HCT116 (cell line): ENCODE measurements around the gene IFNL1. TPM values are rescaled to one million over a fixed set of nuclear protein-coding genes. Genes with fewer than 3 reads are reported as not detected.

Experiments used
- ATAC-seq: fragments of 200-7000 bp; cut with Tn5 transposase; 2 replicates; pipeline ENCODE4 v1.9.1; 2020; ENCODE audit warnings: mild to moderate bottlenecking, moderate library complexity
- BruUV-seq: library from RNA; stranded (reverse); fragments of 400-500 nt; replicated peaks from 2 replicates; lab custom pipeline; 2021; lab: Mats Ljungman, UMichigan
- CTCF ChIA-PET: fragments of 300-600 bp; sonication (Branson Sonifier 250); formaldehyde crosslinking; loops from one replicate; lab custom pipeline; 2021; ENCODE audit warnings: antibody characterized with exemption; lab: Charles Lee
- POLR2A ChIA-PET: fragments of 300-600, 350-600 bp; sonication (Branson Sonifier 250); formaldehyde crosslinking; loops from one replicate; lab custom pipeline; 2021; ENCODE audit warnings: antibody characterized with exemption; lab: Charles Lee
- RAD21 ChIA-PET, 2 experiments: fragments of 300-600 bp; sonication (Branson Sonifier 250); formaldehyde crosslinking; loops; one replicate each; lab custom pipeline; 2023; ENCODE audit warnings: low total read pairs in 2 of 2; ENCODE audit not compliant: uncharacterized antibody in 2 of 2, unreplicated experiment in 2 of 2, low non-redundant PET in 1 of 2; lab: Charles Lee
- DNase-seq: peaks from one replicate; pipeline ENCODE4 v3.0.0-alpha.2; 2010; ENCODE audit warnings: low read depth, low spot score
- H2AFZ ChIP-seq: fragments of 200-600 bp; shearing (Covaris generic), sonication (generic); 2 replicates; pipeline ENCODE4 v1.6.1; 2017; ENCODE audit warnings: low read depth, mixed run types, mixed read lengths, antibody characterized with exemption, low read length; ENCODE audit not compliant: poor library complexity, severe bottlenecking
- H3K27ac ChIP-seq: 2 replicates; pipeline ENCODE4 v1.5.1; 2012; ENCODE audit warnings: low read depth, low read length
- H3K27me3 ChIP-seq: fragments of 200-600 bp; sonication (generic); 2 replicates; pipeline ENCODE4 v1.6.1; 2016; ENCODE audit warnings: mixed run types, low read length, mixed read lengths; ENCODE audit not compliant: insufficient read depth
- H3K36me3 ChIP-seq, 2 experiments: fragments of 200-500 bp in 1 of 2; fragments of 200-600 bp in 1 of 2; sonication (Bioruptor generic) in 1 of 2; sonication (generic) in 1 of 2; 2 replicates each; pipeline versions ENCODE4 v1.5.1 to v1.6.1; 2014 to 2016; ENCODE audit warnings: low read length in 2 of 2, inconsistent platforms in 1 of 2, mixed read lengths in 1 of 2, mixed run types in 1 of 2; ENCODE audit not compliant: insufficient read depth in 2 of 2, control insufficient read depth in 1 of 2
- H3K4me1 ChIP-seq, 2 experiments: fragments of 200-600 bp in 1 of 2; sonication (generic) in 1 of 2; 2 replicates each; pipeline versions ENCODE4 v1.5.1 to v1.6.1; 2012 to 2017; ENCODE audit warnings: low read length in 2 of 2, inconsistent platforms in 1 of 2, mild to moderate bottlenecking in 1 of 2, mixed read lengths in 1 of 2, mixed run types in 1 of 2, moderate library complexity in 1 of 2; ENCODE audit not compliant: insufficient read depth in 2 of 2, control insufficient read depth in 1 of 2
- H3K4me2 ChIP-seq: fragments of 200-600 bp; sonication (generic); 2 replicates; pipeline ENCODE4 v1.6.1; 2017; ENCODE audit warnings: mixed run types, low read length, mixed read lengths
- H3K4me3 ChIP-seq, 2 experiments: fragments of 200-600 bp in 1 of 2; sonication (generic) in 1 of 2; replicated peaks in 1 of 2; 2 replicates each; pipeline ENCODE4 v1.5.1; 2011 to 2016; ENCODE audit warnings: low read length in 2 of 2, control low read depth in 1 of 2, low read depth in 1 of 2, mild to moderate bottlenecking in 1 of 2, mixed read lengths in 1 of 2, mixed run types in 1 of 2
- H3K79me2 ChIP-seq: fragments of 200-600 bp; sonication (generic); 2 replicates; pipeline ENCODE4 v1.6.1; 2017; ENCODE audit warnings: mild to moderate bottlenecking, mixed run types, low read length, moderate library complexity, mixed read lengths; ENCODE audit not compliant: insufficient read depth
- H3K9ac ChIP-seq: fragments of 200-600 bp; sonication (generic); 2 replicates; pipeline ENCODE4 v1.6.1; 2016; ENCODE audit warnings: low read length, mixed read lengths
- H3K9me2 ChIP-seq: fragments of 200-600 bp; sonication (generic), shearing (Covaris generic); 2 replicates; pipeline ENCODE4 v1.6.1; 2017; ENCODE audit warnings: mixed run types, mild to moderate bottlenecking, moderate library complexity; ENCODE audit not compliant: insufficient read depth
- H3K9me3 ChIP-seq, 2 experiments: fragments of 200-500 bp in 1 of 2; fragments of 200-600 bp in 1 of 2; sonication (Bioruptor generic) in 1 of 2; sonication (generic) in 1 of 2; 2 replicates each; pipeline ENCODE4 v1.6.1; 2014 to 2017; ENCODE audit warnings: low read length in 2 of 2, mixed read lengths in 2 of 2, inconsistent platforms in 1 of 2, low read depth in 1 of 2, mild to moderate bottlenecking in 1 of 2, mixed run types in 1 of 2, moderate library complexity in 1 of 2; ENCODE audit not compliant: control insufficient read depth in 1 of 2, insufficient read depth in 1 of 2
- H4K20me1 ChIP-seq: fragments of 200-600 bp; sonication (generic), shearing (Covaris generic); 2 replicates; pipeline ENCODE4 v1.6.1; 2017; ENCODE audit warnings: mixed run types, mild to moderate bottlenecking, moderate library complexity; ENCODE audit not compliant: insufficient read depth
- CEBPB ChIP-seq: IDR thresholded peaks from 2 replicates; pipeline ENCODE4 v1.6.1; 2012; ENCODE audit warnings: low read depth
- ELF1 ChIP-seq: IDR thresholded peaks from 2 replicates; pipeline ENCODE4 v1.6.1; 2012; ENCODE audit warnings: low read depth, borderline replicate concordance
- EZH2 ChIP-seq: fragments of 200-600 bp; sonication (generic); IDR thresholded peaks from 2 replicates; pipeline ENCODE4 v1.6.1; 2017; ENCODE audit warnings: antibody characterized with exemption, mixed run types
- EZH2phosphoT487 ChIP-seq: fragments of 200-600 bp; IDR thresholded peaks from 2 replicates; pipeline ENCODE4 v1.6.1; 2018; ENCODE audit warnings: antibody characterized with exemption, borderline replicate concordance
- FOSL1 ChIP-seq: IDR thresholded peaks from 2 replicates; pipeline ENCODE4 v1.6.1; 2012; ENCODE audit warnings: low read depth
- JUND ChIP-seq: IDR thresholded peaks from 2 replicates; pipeline ENCODE4 v1.6.1; 2012
- POLR2A ChIP-seq: IDR thresholded peaks from 2 replicates; pipeline ENCODE4 v1.7.0; 2011; ENCODE audit warnings: borderline replicate concordance; ENCODE audit not compliant: insufficient read depth, insufficient read length; ENCODE audit errors: extremely low read depth
- RAD21 ChIP-seq: IDR thresholded peaks from 2 replicates; pipeline ENCODE4 v1.6.1; 2012; ENCODE audit warnings: low read depth, mild to moderate bottlenecking
- SIN3A ChIP-seq: IDR thresholded peaks from 2 replicates; pipeline ENCODE4 v1.6.1; 2012; ENCODE audit warnings: low read depth
- SP1 ChIP-seq: IDR thresholded peaks from 2 replicates; pipeline ENCODE4 v1.6.1; 2012; ENCODE audit warnings: low read depth
- SRF ChIP-seq: IDR thresholded peaks from 2 replicates; pipeline ENCODE4 v1.6.1; 2012; ENCODE audit warnings: low read depth
- TCF7L2 ChIP-seq: IDR thresholded peaks from 2 replicates; pipeline ENCODE4 v1.7.0; 2011; ENCODE audit warnings: borderline replicate concordance, inconsistent platforms; ENCODE audit not compliant: insufficient read depth, insufficient read length; ENCODE audit errors: extremely low read depth
- ZFX ChIP-seq: fragments of 450-650 bp; IDR thresholded peaks from 2 replicates; pipeline ENCODE4 v1.6.1; 2017
- ZNF274 ChIP-seq: fragments of 200-500 bp; sonication (Bioruptor generic); IDR thresholded peaks from 2 replicates; pipeline ENCODE4 v1.6.1; 2014; ENCODE audit warnings: mild to moderate bottlenecking, low read depth, low read length, inconsistent platforms
- intact Hi-C: fragments of 100-400 bp; cut with micrococcal nuclease; formaldehyde crosslinking; loops from 2 replicates; pipeline ENCODE4 v1.10.0; 2022
- total RNA-seq: library from RNA; stranded (reverse); gene quantifications from one replicate; pipeline ENCODE4 v1.2.1, GENCODE V29; 2021; ENCODE audit not compliant: unreplicated experiment
- TF ChIP-seq, protein P1 (sequence below): IDR thresholded peaks from 2 replicates; pipeline ENCODE4 v1.6.1; 2011; ENCODE audit warnings: mild to moderate bottlenecking, low read length, moderate library complexity; ENCODE audit not compliant: insufficient replicate concordance; ENCODE audit errors: extremely low read depth
- TF ChIP-seq, protein P2 (sequence below), 3 experiments: fragments of 200-600 bp in 1 of 3; sonication (generic) in 1 of 3; IDR thresholded peaks in 2 of 3; conservative IDR thresholded peaks in 1 of 3; 2 replicates each; pipeline ENCODE4 v1.5.1; 2012 to 2017; ENCODE audit warnings: low read depth in 2 of 3, low read length in 2 of 3, antibody characterized with exemption in 1 of 3, borderline replicate concordance in 1 of 3, control low read depth in 1 of 3, mild to moderate bottlenecking in 1 of 3, mixed read lengths in 1 of 3, mixed run types in 1 of 3, moderate library complexity in 1 of 3; ENCODE audit not compliant: insufficient read depth in 1 of 3

The IFNL1 gene
- total RNA-seq, 1 experiment from 2014 or later = not detected

DNA sequence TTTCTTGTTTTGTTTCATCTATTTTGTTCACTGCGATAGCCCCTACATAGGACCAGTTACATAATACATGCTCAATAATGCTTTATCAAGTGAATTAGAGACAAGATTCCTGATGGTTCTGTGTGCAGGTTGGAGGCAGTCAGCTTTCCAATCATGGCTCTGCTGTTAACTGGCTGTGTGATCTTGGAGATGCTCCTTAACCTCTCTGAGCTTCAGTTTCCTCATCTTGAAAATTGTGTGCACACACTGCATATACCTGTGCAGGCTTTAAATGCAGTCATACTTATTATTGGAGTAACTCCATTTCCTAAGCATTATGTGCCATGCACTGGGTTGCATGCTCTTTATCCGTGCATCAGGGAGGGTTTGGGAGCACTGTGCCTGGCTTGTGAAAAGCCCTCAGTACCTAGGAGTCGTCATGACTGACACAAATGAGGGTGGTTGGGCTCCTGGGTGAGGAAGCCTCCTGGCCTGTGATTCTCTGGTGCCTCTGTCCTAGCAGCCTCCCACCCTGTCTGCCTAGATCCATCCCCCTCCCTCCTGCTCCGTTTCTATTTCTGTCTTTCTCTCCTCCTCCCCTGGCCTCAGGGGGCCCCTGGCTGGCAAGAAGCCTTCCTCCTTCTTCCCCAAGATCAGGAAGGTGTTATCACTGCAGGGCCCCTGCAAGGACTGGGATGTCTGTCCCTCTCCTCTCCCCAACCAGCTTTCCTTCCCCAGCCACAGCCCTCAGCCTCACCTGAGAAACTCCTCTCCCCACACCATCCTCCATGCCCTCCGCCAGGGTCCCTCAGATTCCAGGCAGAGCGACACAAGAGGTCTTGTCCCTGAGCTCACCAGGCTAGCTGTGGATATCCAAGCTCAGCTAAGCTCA is 8.7 kb downstream of the IFNL1 start (continued):
- TF ChIP-seq EZH2 (no peak), SRF (no peak), POLR2A (no peak), EZH2phosphoT487 (no peak), SP1 (no peak), FOSL1 (no peak), RAD21 (no peak), TCF7L2 (no peak), ZFX (no peak)

DNA sequence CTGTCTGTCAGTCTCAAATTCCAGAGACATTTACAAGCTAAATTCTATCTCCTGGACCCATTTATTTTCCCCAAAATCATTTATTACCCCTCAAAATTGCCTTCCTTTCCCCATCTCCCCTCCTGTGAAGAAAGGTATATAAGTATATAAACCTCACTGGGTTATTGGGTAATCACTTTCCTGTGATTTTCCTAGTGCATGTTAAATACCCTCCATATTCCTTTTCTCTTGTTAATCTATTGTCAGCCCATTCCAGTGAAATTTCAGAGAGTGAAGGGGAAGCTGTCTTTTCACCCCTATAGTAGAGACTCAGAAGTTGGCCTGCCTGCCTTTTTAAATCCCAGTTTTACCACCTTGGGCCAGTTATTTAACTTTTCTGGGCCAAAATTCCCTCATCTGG is 9.9 kb downstream of the IFNL1 start:
- Histone ChIP-seq H3K79me2 (peaks cover 10% of the 10 kb centered on the region), H3K4me2 (no peak overlapping the region), H2AFZ (no peak overlapping the region), H3K27ac (no peak overlapping the region), H4K20me1 (no peaks in the 10 kb centered on the region), H3K9me2 (no peaks in the 10 kb centered on the region), H3K27me3 (no peaks in the 10 kb centered on the region), H3K4me1 (peaks cover 9 to 10% of the 10 kb centered on the region in 2 experiments), H3K36me3 (peaks cover 0 to 7% of the 10 kb centered on the region in 2 experiments; a peak in 1 of 4 replicates), H3K4me3 (no peak overlapping the region), H3K9me3 (no peaks in the 10 kb centered on the region), H3K9ac (no peak overlapping the region)
- RAD21 ChIA-PET = no interaction called here
- POLR2A ChIA-PET = no interaction called here
- DNase-seq (no peak), ATAC-seq (no peak)
- CTCF ChIA-PET = no interaction called here
- no TSS peak for BruUV-seq
- TF ChIP-seq CEBPB (no peak), SIN3A (no peak), SP1 (no peak), POLR2A (no peak), TCF7L2 (no peak), SRF (no peak), ELF1 (no peak), JUND (no peak), RAD21 (no peak), ZFX (no peak), ZNF274 (no peak)
- TF ChIP-seq, protein P1, sequence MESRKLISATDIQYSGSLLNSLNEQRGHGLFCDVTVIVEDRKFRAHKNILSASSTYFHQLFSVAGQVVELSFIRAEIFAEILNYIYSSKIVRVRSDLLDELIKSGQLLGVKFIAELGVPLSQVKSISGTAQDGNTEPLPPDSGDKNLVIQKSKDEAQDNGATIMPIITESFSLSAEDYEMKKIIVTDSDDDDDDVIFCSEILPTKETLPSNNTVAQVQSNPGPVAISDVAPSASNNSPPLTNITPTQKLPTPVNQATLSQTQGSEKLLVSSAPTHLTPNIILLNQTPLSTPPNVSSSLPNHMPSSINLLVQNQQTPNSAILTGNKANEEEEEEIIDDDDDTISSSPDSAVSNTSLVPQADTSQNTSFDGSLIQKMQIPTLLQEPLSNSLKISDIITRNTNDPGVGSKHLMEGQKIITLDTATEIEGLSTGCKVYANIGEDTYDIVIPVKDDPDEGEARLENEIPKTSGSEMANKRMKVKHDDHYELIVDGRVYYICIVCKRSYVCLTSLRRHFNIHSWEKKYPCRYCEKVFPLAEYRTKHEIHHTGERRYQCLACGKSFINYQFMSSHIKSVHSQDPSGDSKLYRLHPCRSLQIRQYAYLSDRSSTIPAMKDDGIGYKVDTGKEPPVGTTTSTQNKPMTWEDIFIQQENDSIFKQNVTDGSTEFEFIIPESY = no peak
- TF ChIP-seq, protein P2, sequence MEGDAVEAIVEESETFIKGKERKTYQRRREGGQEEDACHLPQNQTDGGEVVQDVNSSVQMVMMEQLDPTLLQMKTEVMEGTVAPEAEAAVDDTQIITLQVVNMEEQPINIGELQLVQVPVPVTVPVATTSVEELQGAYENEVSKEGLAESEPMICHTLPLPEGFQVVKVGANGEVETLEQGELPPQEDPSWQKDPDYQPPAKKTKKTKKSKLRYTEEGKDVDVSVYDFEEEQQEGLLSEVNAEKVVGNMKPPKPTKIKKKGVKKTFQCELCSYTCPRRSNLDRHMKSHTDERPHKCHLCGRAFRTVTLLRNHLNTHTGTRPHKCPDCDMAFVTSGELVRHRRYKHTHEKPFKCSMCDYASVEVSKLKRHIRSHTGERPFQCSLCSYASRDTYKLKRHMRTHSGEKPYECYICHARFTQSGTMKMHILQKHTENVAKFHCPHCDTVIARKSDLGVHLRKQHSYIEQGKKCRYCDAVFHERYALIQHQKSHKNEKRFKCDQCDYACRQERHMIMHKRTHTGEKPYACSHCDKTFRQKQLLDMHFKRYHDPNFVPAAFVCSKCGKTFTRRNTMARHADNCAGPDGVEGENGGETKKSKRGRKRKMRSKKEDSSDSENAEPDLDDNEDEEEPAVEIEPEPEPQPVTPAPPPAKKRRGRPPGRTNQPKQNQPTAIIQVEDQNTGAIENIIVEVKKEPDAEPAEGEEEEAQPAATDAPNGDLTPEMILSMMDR (IDR thresholded peaks at IDR 0.05 in 2 of 3, conservative IDR thresholded peaks at IDR 0.05 in 1 of 3; ENCODE audit: borderline replicate concordance in 1 of 3, insufficient read depth in 1 of 3, low read depth in 2 of 3, low read length in 2 of 3) = no peak
- intact Hi-C loops = no loop called here
